OCI-LY3 (cell line): ENCODE results near the gene CADM2.

Experiments used
- EZH2phosphoT487 ChIP-seq: fragments of 200-600 bp; shearing (Covaris generic); IDR thresholded peaks from 2 replicates; pipeline ENCODE4 v1.6.1; 2018; ENCODE audit warnings: antibody characterized with exemption, mixed run types, low read depth
- TF ChIP-seq, protein P1 (sequence below): fragments of 200-600, 300-600 bp; sonication (generic); IDR thresholded peaks from 2 replicates; pipeline ENCODE4 v1.5.1; 2014; ENCODE audit warnings: antibody characterized with exemption, low read length, low read depth

DNA sequence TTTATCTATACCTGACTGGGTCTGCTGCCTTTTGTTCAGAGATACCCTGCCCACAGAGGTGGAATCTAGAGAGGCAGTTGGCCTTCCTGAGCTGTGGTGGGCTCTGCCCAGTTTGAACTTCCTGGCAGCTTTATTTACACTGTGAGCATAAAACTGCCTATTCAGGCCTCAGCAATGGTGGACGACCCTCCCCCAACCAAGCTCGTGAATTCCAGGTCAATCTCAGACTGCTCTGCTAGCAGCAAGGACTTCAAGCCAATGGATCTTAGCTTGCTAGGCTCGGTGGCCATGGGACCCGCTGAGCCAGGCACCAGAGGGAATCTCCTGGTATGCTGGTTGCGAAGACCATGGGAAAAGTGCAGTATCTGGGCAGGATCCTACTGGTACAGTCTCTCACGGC, 270.2 kb downstream of the CADM2 start:
- TF ChIP-seq, protein P1, sequence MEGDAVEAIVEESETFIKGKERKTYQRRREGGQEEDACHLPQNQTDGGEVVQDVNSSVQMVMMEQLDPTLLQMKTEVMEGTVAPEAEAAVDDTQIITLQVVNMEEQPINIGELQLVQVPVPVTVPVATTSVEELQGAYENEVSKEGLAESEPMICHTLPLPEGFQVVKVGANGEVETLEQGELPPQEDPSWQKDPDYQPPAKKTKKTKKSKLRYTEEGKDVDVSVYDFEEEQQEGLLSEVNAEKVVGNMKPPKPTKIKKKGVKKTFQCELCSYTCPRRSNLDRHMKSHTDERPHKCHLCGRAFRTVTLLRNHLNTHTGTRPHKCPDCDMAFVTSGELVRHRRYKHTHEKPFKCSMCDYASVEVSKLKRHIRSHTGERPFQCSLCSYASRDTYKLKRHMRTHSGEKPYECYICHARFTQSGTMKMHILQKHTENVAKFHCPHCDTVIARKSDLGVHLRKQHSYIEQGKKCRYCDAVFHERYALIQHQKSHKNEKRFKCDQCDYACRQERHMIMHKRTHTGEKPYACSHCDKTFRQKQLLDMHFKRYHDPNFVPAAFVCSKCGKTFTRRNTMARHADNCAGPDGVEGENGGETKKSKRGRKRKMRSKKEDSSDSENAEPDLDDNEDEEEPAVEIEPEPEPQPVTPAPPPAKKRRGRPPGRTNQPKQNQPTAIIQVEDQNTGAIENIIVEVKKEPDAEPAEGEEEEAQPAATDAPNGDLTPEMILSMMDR, result no peak
- no peak for TF ChIP-seq EZH2phosphoT487
